Measurements from ENCODE around the gene TGFB1I1. TPM values are rescaled to one million over a fixed set of nuclear protein-coding genes. Genes with fewer than 3 reads are reported as not detected.
A peak's percentile ranks its signal among the peaks of the same experiment; 100 is the strongest.

The TGFB1I1 gene
- total and polyA plus RNA-seq, 2 experiments from 2014 or later: 4.1 to 4.2 TPM

- H3K27ac Mint-ChIP-seq: 0 out of 2 replicates have a peak overlapping the region, but pooled peaks have one; percentile 40
- H3K9me3 Mint-ChIP-seq: no peaks in the 10 kb centered on the region; the same call in 2 of the 3 replicates
- H3K36me3 Mint-ChIP-seq (ENCODE audit: low read depth): peaks cover 29% of the 10 kb centered on the region
These were observed 6.1 kb upstream of the TGFB1I1 start for GRCh38 chr16:31465788-31466370.

More at GRCh38 chr16:31465788-31466370, 6.1 kb upstream of the TGFB1I1 start:
- Histone ChIP-seq H3K4me1 (ENCODE audit: insufficient read depth) (no peaks in the 10 kb centered on the region), H4K20me1 (replicated peaks; ENCODE audit: insufficient read depth) (no peaks in the 10 kb centered on the region; the same call in 1 of the 2 replicates), H3F3A (replicated peaks; ENCODE audit: low read depth) (no peaks in the 10 kb centered on the region), H3K4me2 (no peak overlapping the region), H3K4me3 (no peak overlapping the region), H3K9me2 (ENCODE audit: insufficient read depth) (no peaks in the 10 kb centered on the region), H3K27ac (ENCODE audit: low read depth) (no peak overlapping the region), H3K79me2 (replicated peaks; ENCODE audit: insufficient read depth) (no peaks in the 10 kb centered on the region), H2AFZ (no peak overlapping the region), H3K27me3 (ENCODE audit: insufficient read depth) (peaks cover 5% of the 10 kb centered on the region; the same call in 1 of the 2 replicates), H3K36me3 (ENCODE audit: insufficient read depth) (no peaks in the 10 kb centered on the region; the same call in 1 of the 2 replicates)
- DNase-seq (ENCODE audit: low spot score): no peak
- Mint-ChIP-seq H3K4me3 (no peak overlapping the region), H3K27me3 (ENCODE audit: insufficient read depth, low read depth, poor library complexity) (peaks cover 5% of the 10 kb centered on the region), H3K4me1 (no peaks in the 10 kb centered on the region; the same call in 2 of the 3 replicates)
- no peak for ATAC-seq
- no peak for TF ChIP-seq STAT1 (IDR thresholded peaks at IDR 0.05; ENCODE audit: unreplicated experiment)
- TF ChIP-seq, protein P1, sequence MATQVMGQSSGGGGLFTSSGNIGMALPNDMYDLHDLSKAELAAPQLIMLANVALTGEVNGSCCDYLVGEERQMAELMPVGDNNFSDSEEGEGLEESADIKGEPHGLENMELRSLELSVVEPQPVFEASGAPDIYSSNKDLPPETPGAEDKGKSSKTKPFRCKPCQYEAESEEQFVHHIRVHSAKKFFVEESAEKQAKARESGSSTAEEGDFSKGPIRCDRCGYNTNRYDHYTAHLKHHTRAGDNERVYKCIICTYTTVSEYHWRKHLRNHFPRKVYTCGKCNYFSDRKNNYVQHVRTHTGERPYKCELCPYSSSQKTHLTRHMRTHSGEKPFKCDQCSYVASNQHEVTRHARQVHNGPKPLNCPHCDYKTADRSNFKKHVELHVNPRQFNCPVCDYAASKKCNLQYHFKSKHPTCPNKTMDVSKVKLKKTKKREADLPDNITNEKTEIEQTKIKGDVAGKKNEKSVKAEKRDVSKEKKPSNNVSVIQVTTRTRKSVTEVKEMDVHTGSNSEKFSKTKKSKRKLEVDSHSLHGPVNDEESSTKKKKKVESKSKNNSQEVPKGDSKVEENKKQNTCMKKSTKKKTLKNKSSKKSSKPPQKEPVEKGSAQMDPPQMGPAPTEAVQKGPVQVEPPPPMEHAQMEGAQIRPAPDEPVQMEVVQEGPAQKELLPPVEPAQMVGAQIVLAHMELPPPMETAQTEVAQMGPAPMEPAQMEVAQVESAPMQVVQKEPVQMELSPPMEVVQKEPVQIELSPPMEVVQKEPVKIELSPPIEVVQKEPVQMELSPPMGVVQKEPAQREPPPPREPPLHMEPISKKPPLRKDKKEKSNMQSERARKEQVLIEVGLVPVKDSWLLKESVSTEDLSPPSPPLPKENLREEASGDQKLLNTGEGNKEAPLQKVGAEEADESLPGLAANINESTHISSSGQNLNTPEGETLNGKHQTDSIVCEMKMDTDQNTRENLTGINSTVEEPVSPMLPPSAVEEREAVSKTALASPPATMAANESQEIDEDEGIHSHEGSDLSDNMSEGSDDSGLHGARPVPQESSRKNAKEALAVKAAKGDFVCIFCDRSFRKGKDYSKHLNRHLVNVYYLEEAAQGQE (IDR thresholded peaks at IDR 0.05; ENCODE audit: unreplicated experiment): no peak
- no peak for TF ChIP-seq EZH2phosphoT487 (IDR thresholded peaks at IDR 0.05; ENCODE audit: unreplicated experiment)
- TF ChIP-seq, protein P2, sequence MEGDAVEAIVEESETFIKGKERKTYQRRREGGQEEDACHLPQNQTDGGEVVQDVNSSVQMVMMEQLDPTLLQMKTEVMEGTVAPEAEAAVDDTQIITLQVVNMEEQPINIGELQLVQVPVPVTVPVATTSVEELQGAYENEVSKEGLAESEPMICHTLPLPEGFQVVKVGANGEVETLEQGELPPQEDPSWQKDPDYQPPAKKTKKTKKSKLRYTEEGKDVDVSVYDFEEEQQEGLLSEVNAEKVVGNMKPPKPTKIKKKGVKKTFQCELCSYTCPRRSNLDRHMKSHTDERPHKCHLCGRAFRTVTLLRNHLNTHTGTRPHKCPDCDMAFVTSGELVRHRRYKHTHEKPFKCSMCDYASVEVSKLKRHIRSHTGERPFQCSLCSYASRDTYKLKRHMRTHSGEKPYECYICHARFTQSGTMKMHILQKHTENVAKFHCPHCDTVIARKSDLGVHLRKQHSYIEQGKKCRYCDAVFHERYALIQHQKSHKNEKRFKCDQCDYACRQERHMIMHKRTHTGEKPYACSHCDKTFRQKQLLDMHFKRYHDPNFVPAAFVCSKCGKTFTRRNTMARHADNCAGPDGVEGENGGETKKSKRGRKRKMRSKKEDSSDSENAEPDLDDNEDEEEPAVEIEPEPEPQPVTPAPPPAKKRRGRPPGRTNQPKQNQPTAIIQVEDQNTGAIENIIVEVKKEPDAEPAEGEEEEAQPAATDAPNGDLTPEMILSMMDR (conservative IDR thresholded peaks at IDR 0.05; ENCODE audit: low read depth in 2 of 2): no peak
- no peak for TF ChIP-seq JUNB (IDR thresholded peaks at IDR 0.05; ENCODE audit: unreplicated experiment)
- no peak for TF ChIP-seq POLR2AphosphoS5 (IDR thresholded peaks at IDR 0.05; ENCODE audit: low read depth)
- TF ChIP-seq EZH2 (IDR thresholded peaks at IDR 0.05; ENCODE audit: low read depth, unreplicated experiment): no peak
- TF ChIP-seq NANOG (IDR thresholded peaks at IDR 0.05; ENCODE audit: borderline replicate concordance): no peak
- no peak for TF ChIP-seq CREB1 (CRISPR knock-in tag; IDR thresholded peaks at IDR 0.05; ENCODE audit: low read depth)
- TF ChIP-seq ZNF462 (CRISPR knock-in tag; IDR thresholded peaks at IDR 0.05): no peak
- TF ChIP-seq ZNF331 (CRISPR knock-in tag; IDR thresholded peaks at IDR 0.05; ENCODE audit: low read depth): no peak
- TF ChIP-seq, protein P3, sequence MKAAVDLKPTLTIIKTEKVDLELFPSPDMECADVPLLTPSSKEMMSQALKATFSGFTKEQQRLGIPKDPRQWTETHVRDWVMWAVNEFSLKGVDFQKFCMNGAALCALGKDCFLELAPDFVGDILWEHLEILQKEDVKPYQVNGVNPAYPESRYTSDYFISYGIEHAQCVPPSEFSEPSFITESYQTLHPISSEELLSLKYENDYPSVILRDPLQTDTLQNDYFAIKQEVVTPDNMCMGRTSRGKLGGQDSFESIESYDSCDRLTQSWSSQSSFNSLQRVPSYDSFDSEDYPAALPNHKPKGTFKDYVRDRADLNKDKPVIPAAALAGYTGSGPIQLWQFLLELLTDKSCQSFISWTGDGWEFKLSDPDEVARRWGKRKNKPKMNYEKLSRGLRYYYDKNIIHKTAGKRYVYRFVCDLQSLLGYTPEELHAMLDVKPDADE (IDR thresholded peaks at IDR 0.05): no peak
- TF ChIP-seq ZNF114 (CRISPR knock-in tag; IDR thresholded peaks at IDR 0.05): no peak

Data from GM23338 (cell line).